ENCODE data around the gene APOL3.
A peak's percentile ranks its signal among the peaks of the same experiment; 100 is the strongest.
"Not testable (repeated sequence)": the region's sequence is repeated elsewhere in the genome, so short reads cannot be mapped to it uniquely, and the experiment has no call there.

The APOL3 gene

GRCh38 chr22:36192542-36192941 is 32.0 kb upstream of the APOL3 start:
- no peak for DNase-seq

- DNase-seq = peak in 1 of 2 experiments; percentile 73
These were observed 30.7 kb upstream of the APOL3 start for GRCh38 chr22:36191106-36191836.

GRCh38 chr22:36187862-36188261 is 27.3 kb upstream of the APOL3 start:
- DNase-seq = not testable (repeated sequence)

- no peak for DNase-seq
These were observed 25.5 kb upstream of the APOL3 start for GRCh38 chr22:36185828-36186624.

GRCh38 chr22:36184433-36185025 is 24.0 kb upstream of the APOL3 start:
- DNase-seq = peak in 1 of 2 experiments; percentile 30

GRCh38 chr22:36183446-36183845 is 22.9 kb upstream of the APOL3 start:
- DNase-seq = no peak

- DNase-seq = no peak
These were observed 22.3 kb upstream of the APOL3 start for GRCh38 chr22:36182857-36183256.

GRCh38 chr22:36182056-36182455 is 21.5 kb upstream of the APOL3 start:
- DNase-seq = no peak

- no peak for DNase-seq
These were observed 20.4 kb upstream of the APOL3 start for GRCh38 chr22:36180928-36181327.

GRCh38 chr22:36180038-36180880 is 19.7 kb upstream of the APOL3 start:
- peak in 1 of 2 experiments; percentile 46 for DNase-seq

- DNase-seq = no peak
These were observed 16.6 kb upstream of the APOL3 start for GRCh38 chr22:36177160-36177559.

GRCh38 chr22:36175892-36176291 is 15.3 kb upstream of the APOL3 start:
- DNase-seq = no peak

- no peak for DNase-seq
These were observed 11.4 kb upstream of the APOL3 start for GRCh38 chr22:36171941-36172340.

GRCh38 chr22:36166518-36167220 is 6.1 kb upstream of the APOL3 start:
- DNase-seq = no peak

GRCh38 chr22:36166086-36166485 is 5.5 kb upstream of the APOL3 start:
- no peak for DNase-seq

GRCh38 chr22:36165141-36165540 is 4.6 kb upstream of the APOL3 start:
- DNase-seq = no peak

- no peak for DNase-seq
These were observed 4.1 kb upstream of the APOL3 start for GRCh38 chr22:36164621-36165020.

GRCh38 chr22:36163497-36163896 is 2.9 kb upstream of the APOL3 start:
- DNase-seq = no peak

GRCh38 chr22:36162127-36163034 is 1.8 kb upstream of the APOL3 start:
- DNase-seq = no peak

- DNase-seq = not testable (repeated sequence)
These were observed 1.2 kb upstream of the APOL3 start for GRCh38 chr22:36161793-36162126.

Data from NCI-H446 (cell line).